GM12872 (cell line): ENCODE data around the gene CNTFR.

ENCODE experiments used
- CTCF ChIP-seq: IDR thresholded peaks from 3 replicates; pipeline ENCODE4 v1.5.1; 2011; ENCODE audit warnings: low read depth, mild to moderate bottlenecking, low read length, moderate library complexity; ENCODE audit not compliant: insufficient read depth

Gene CNTFR

GRCh38 chr9:34603610-34604231, 14.2 kb upstream of the CNTFR start:
- TF ChIP-seq CTCF: peak; percentile 93

GRCh38 chr9:34601937-34602573, 12.5 kb upstream of the CNTFR start:
- no peak for TF ChIP-seq CTCF

GRCh38 chr9:34600908-34601307, 11.4 kb upstream of the CNTFR start:
- TF ChIP-seq CTCF: no peak

GRCh38 chr9:34599546-34599945, 10.0 kb upstream of the CNTFR start:
- no peak for TF ChIP-seq CTCF

GRCh38 chr9:34594177-34594576, 4.7 kb upstream of the CNTFR start:
- no peak for TF ChIP-seq CTCF

- TF ChIP-seq CTCF: no peak
Observed at GRCh38 chr9:34592895-34593601, 3.5 kb upstream of the CNTFR start.

- no peak for TF ChIP-seq CTCF
Observed at GRCh38 chr9:34591917-34592866, 2.7 kb upstream of the CNTFR start.
